HG03520 (cell line): ENCODE results near the gene CFHR3.
A peak's percentile ranks its signal among the peaks of the same experiment; 100 is the strongest.
"Not testable (repeated sequence)": the region's sequence is repeated elsewhere in the genome, so short reads cannot be mapped to it uniquely, and the experiment has no call there.

Experiments used
- ATAC-seq: cut with Tn5 transposase; IDR thresholded peaks from one replicate; pipeline ENCODE4 v1.9.1; 2021; ENCODE audit warnings: mild to moderate bottlenecking, moderate library complexity; ENCODE audit not compliant: unreplicated experiment

Gene CFHR3

DNA sequence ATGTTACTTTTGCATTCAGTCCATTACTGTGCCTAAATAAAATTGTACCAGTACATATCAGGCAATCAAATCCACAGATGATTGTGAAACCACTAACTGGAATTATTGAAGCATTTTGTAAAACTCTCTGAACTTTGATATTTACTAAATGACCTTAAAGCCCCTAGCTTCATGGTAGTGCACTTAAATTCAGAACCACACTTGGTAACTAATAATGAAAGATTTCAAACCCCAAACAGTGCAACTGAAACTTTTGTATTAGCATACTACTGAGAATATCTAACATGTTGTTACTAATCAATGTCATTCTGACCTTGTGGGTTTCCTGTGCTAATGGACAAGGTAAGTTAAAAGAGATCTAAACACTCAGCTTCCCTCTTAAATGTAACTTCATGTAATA, at the start of gene CFHR3:
Gene CFHR3 (plus strand): TSS at position 238 of the 400 bp plus-strand sequence. CDS start 47 bp downstream, at position 285.
- ATAC-seq: peak; percentile 94

DNA sequence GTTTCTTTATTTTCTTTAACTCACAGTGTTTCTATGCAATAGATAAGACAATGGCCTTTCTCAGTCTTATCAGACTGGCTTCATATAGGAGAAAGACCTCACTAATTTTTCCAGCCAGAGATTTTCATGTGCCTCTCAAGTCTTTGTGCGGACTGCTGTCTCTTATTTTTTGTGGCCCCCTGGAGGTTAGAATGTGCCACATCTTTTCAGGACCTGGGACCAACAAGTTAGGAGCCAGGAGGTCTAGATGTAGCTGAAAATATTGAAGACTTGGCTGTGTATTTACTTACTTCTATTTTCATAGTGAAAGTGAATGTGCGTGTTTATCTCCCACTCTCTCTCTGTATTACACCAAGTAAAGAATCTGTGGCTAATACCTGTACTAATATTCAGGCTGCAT, 42.1 kb upstream of the CFHR3 start:
- ATAC-seq: no peak

DNA sequence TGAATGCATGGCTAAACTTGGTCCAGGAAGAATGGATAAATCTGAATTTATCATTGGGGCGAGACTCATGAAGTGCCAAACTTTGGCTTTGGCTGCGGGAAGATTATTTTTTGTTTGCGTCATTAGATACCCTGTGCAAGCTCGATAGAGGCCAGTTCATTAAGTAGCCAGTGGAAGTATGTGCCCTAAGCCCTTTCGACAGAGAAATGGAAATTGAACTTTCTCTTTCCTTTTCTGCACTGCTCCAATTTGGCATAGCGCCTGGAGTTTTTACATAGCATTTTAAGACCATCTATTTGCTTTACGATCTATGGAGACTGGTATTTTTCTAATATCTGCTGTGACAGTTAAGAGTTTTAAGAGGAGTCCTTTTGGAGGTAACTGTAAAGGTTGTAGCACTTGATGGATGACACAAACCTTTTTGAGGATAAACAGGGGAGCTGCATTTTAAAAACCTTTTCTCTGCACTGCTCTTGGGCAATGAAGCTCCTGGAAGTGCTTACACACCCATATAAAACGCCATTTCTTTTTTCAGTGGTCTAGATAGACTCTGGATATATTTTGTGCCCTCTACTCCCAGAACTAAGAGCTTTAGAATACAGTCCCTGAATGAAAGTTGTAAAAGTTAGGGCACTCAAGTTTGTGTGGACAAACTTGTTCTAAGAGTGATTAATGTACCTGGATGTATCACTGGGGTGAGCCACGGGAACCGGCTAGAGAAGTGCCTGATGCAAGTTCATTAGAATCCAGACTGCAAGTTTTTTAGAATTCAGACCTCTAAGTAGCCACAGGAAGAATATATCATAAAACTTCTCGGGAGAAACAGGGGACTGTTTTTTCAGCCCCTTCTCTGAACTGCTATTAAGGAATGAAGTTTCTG, 41.3 kb upstream of the CFHR3 start:
- no peak for ATAC-seq

DNA sequence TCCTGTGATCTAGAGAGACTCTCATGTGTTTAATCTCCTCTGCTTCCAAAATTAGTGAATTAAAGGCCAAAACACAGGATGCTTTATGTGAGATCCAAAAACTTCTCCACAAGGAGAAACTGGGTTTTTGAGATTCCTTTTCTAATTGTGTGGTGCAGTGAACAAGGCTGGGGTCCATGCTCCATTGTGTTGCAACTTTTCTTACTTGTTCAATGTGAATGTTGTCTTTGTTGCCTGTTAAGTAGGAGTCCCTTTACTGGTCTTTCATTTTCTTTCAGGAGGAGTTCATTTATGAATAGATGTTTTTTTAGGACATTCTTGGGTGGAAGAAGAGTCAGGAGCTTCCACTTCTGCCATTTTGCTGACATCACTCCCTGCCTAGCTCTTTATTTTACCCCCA, 40.6 kb upstream of the CFHR3 start:
- no peak for ATAC-seq

DNA sequence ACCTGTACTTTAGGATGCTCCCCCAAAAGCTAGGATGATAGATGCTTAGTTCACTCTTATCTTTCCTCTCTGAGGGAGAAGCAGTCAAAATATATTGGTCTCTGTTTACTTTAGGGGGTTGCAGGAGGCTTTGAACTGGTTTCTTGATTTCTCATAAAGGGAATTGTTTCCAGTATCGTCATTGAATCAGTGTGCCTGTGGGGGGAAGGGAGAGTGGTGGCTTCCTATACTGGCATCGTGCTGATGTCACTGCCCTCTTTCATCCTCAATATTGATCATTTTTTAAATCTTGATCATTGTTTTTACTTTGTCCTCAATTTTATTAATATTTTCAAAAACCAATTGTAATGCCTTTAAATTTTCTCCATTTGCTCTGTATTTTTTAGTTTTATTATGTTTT, 40.2 kb upstream of the CFHR3 start:
- no peak for ATAC-seq

DNA sequence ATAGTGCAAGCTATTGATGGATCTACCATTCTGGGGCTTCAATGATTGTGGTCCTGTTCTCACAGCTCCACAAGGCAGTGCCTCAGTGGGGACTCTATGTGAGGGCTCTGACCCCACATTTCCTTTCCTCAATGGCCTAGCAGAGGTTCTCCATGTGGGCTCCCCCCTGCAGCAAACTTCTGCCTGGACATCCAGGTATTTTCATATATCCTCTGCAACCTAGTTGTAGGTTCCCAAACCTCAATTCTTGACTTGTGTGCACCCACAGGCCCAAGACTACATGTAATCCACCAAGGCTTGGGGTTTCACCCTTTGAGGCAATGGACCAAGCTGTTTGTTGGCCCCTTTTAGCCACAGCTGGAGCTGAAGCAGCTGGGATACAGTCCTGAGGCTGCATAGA, 35.9 kb upstream of the CFHR3 start:
- no peak for ATAC-seq

DNA sequence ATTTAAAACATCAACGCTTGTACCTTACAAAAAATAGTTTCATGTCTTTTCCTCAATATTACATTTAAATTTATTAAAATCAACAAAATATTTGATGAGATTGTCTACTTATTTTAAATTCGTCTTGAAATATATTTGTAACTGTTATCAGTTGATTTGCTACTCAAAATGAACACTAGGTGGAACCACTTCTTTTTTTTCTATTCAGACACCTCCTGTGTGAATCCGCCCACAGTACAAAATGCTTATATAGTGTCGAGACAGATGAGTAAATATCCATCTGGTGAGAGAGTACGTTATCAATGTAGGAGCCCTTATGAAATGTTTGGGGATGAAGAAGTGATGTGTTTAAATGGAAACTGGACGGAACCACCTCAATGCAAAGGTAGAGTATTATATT, 31.4 kb upstream of the CFHR3 start:
- ATAC-seq: peak; percentile 94

DNA sequence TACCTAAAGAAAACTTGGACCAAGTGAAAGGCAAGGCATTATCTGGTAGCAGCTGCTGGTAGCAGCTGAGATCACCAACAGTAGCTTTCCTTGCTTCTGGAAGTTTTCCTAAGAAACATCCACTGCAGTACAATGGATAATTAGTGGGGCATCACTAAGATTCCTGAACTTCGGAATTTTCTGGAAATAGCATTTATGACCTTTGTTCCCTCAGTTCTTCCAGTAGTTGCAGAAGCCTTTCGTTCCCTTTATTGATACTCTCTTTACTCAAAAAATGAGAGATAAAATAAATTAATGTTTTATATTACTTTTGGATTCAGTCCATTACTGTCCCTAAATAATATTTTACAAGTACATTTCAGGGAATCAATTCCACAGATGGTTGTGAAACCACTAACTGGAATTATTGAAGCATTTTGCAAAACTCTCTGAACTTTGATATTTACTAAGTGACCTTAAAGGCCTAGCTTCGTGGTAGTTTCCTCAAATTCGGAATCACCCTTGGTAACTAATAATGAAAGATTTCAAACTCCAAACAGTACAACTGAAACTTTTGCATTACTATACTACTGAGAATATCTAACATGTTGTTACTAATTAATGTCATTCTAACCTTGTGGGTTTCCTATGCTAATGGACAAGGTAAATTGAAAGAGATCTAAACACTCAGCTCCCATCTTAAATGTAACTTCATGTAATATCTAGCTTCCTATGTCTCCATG, 9.5 kb upstream of the CFHR3 start:
- ATAC-seq: peak; percentile 53

DNA sequence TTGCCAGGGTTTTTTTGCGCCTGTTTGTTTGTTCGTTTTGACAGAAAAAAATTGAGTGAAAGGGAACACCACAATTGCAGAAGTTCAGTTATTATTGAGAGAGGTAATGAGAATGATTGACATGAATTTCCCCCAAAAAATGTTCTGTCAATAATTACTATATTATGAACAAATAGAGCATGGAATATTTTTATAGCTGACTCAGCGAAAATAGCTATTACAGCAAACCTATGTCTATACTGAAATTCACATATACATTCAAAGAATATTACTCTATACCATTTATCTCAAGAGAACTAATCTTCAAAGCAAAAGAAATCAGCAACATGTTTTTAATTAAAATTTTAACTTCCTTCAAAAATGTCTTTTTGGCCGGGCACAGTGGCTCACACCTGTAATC, 4.8 kb upstream of the CFHR3 start:
- not testable (repeated sequence) for ATAC-seq

DNA sequence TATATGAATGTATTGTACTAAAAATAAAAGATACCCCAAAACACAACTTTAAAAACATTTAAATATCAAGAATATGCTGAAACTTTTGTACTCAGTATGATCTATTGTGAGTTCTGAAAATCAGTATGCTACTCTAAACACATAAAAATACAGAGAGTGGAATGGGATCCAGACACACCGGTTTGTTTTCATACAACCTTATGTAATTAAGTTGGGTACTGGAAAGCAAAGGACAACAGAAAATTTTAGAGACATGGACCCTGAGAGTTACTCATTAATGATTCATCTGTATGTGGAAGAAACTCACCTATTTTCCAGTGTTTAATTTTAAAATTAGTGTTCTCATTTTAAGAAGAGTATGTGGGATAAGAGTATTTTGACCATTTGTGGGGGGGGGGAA, 927 bp upstream of the CFHR3 start:
- ATAC-seq: no peak

DNA sequence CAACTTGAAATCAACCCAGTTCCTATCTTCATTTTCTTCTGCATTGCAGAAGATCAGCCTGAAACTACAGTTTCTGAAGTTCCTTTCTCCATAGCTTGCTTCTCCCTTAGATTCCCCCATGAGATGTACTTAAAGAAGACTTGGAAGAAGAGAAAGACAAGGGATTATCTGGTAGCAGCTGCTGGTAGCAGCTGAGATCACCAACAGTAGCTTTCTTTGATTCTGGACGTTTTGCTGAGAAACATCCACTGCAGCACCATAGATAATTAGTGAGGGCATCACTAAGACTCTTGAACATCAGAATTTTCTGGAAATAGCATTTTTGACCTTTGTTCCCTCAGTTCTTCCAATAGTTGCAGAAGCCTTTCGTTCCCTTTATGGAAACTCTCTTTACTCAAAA, 465 bp upstream of the CFHR3 start:
- ATAC-seq: no peak

DNA sequence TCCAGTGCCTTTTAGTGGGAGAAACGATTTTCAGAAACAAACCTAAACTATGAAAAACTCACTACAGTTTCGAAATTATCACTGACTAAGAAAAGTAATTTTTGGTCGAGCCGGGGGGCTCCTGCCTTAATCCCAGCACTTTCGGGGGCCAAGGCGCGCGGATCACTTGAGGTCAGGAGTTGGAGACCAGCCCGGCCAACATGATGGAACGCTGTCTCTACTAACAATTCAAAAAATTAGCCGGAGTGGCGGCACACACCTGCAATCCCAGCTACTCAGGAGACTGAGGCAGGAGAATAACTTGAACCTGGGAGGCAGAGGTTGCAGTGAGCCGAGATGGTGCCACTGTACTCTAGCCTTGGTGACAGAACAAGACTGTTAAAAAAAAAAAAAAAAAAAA, 3.0 kb downstream of the CFHR3 start:
- no peak for ATAC-seq

DNA sequence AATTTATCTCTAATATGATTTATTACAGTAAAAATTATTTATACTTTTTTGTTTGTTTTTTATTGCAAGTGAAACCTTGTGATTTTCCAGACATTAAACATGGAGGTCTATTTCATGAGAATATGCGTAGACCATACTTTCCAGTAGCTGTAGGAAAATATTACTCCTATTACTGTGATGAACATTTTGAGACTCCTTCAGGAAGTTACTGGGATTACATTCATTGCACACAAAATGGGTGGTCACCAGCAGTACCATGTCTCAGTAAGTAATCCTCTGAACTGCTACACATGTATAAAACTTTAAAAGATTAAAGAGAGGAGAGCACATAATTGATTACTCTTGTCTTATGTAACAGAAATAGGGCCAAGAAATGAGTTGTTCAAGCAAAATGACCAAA, 4.5 kb downstream of the CFHR3 start:
- no peak for ATAC-seq

DNA sequence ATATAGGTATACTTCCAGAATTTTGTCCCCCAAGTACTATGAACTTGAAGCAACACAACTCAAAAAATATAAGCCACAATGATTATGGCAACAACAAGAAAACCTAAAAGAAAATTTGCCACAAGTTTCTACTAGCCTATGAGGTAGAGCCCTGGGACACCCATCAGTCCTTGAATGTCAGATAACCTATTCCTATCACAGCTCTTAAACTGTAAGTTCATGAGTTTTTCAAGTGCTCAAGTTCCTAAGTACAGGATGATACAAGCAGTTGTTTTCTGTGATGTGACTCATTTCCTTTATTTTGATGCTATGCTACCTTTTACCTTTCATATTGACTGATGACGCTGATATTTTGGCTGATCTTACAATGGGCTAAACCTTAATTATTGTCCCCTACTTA, 16.6 kb downstream of the CFHR3 start:
- not testable (repeated sequence) for ATAC-seq

DNA sequence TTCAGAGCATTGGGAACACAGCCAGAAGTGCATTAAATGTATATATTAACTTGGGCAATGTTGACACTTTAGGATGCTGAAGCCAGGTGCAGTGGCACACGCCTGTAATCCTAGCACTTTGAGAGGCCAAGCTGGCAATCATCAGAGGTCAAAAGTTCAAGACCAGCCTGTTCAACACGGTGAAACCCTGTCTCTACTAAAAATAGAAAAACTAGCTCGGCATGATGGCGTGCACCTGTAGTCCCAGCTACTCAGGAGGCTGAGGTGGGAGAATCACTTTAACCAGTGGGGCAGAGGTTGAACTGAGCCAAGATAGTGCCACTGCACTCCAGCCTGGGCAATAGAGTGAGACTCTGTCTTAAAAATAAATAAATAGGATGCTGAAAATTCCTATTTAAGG, 19.5 kb downstream of the CFHR3 start:
- ATAC-seq: not testable (repeated sequence)

DNA sequence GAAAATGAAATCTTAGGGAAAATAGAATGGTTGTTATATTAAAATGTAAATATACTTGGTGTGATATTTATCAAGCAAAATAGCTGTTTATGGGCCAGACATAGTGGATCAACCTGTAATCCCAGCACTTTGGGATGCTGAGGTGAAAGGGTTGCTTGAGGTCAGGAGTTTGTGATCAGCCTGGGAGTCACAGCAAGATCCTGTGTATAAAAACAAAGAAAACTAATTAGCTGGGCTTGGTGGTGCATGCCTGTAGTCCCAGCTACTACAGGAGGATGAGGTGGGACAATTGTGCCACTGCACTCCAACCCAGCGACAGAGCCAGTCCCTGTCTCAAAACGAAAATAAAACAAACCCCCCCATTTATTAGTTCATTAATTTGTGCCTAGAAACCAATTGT, 23.3 kb downstream of the CFHR3 start:
- ATAC-seq: no peak

DNA sequence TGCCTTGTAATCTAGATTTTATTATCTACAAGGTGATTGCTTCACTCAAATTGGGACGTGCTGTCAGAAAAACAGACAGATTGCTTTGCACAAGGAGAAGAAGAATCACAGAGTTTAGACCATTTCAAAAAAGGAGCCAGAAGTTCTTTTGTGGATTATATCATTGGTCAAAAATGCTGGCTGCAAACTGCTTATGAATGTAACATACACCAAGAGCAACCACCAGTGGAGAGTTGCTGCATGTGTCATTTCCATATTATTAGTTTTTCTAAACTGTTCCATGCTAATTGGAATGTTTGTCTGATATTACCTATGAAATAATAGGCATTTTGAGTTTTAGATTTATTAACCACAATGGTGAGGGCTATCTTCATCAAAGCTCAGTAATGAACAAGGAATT, 27.3 kb downstream of the CFHR3 start:
- ATAC-seq: not testable (repeated sequence)

DNA sequence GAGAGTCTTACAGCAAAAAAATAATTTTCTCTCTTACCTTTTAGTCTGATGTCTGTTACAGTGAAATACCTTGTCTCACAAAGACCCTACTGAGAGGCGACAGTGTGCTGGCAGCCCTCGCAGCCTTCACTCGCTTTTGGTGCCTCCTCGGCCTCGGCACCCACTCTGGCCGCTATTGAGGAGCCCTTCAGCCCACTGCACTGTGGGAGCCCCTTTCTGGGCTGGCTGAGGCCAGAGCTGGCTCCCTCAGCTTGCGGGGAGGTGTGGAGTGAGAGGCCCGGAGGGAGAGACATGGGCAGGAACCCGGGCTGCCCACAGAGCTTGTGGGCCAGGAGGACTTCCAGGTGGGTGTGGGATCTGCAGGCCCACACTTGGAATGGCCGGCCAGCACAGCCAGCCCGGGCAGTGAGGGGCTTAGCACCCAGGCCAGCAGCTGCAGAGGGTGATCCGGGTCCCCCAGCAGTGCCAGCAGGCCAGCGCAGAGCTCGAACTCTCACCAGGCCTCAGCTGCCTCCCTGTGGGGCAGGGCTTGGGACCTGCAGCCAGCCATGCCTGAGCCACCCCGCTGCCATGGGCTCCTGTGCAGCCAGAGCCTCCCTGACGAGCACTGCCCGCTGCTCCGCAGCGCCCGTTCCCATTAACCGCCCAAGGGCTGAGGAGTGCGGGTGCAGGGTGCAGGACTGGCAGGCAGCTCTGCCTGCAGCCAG, 34.0 kb downstream of the CFHR3 start:
- no peak for ATAC-seq

DNA sequence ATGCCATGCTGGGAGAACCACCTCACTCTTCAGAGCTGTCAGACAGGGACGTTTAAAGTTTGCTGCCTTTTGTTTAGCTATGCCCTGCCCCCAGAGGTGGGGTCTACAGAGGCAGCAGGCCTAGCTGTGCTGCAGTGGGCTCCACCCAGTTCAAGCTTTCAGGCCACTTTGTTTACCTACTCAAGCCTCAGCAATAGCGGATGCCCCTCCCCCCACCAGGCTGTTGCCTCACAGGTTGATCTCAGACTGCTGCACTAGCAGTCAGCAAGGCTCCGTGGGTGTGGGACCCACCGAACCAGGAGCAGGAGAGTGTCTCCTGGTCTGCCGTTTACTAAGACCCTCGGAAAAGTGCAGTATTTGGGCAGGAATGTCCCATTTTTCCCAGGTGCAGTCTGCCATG, 42.8 kb downstream of the CFHR3 start:
- ATAC-seq: not testable (repeated sequence)

DNA sequence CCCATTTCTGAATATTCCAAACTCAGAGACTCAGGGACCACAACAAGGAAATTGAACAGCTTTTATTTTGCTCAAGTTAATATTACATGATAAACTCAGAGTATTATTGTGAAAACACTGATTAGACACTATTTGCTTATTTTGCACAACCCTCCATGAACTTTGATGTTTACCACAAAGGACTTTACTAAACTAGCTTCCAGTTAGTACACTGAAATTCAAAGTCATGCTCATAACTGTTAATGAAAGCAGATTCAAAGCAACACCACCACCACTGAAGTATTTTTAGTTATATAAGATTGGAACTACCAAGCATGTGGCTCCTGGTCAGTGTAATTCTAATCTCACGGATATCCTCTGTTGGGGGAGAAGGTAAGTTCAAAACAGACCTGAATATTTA, 44.9 kb downstream of the CFHR3 start, which contains the start of gene CFHR1:
Gene CFHR1 (plus strand): TSS at position 201 of the 400 bp plus-strand sequence. CDS start 114 bp downstream, at position 315.
- ATAC-seq: not testable (repeated sequence)

DNA sequence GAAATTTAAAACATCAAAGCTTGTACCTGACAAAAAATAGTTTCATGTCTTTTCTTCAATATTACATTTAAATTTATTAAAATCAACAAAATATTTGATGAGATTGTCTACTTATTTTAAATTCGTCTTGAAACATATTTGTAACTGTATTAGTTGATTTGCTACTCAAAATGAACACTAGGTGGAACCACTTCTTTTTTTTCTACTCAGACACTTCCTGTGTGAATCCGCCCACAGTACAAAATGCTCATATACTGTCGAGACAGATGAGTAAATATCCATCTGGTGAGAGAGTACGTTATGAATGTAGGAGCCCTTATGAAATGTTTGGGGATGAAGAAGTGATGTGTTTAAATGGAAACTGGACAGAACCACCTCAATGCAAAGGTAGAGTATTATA, 53.2 kb downstream of the CFHR3 start:
- ATAC-seq: peak; percentile 99
